IMR-90 (cell line): ENCODE measurements around the gene RPAP2. TPM values are rescaled to one million over a fixed set of nuclear protein-coding genes. Genes with fewer than 3 reads are reported as not detected.

ENCODE experiments used
- ATAC-seq: fragments of 200-7000 bp; cut with Tn5 transposase; 2 replicates; pipeline ENCODE4 v1.9.1; 2020; ENCODE audit warnings: low read depth, mild to moderate bottlenecking, moderate library complexity
- BruUV-seq: library from RNA; stranded (reverse); fragments of 400-500 nt; replicated peaks from 2 replicates; lab custom pipeline; 2021; lab: Mats Ljungman, UMichigan
- CTCF ChIA-PET: fragments of 300-600 bp; formaldehyde crosslinking; extraction: SDS; loops from one replicate; lab custom pipeline; 2021; ENCODE audit warnings: antibody characterized with exemption; lab: Yijun Ruan, JAX
- POLR2A ChIA-PET: fragments of 300-600 bp; sonication (Branson Sonifier 250); formaldehyde crosslinking; loops from one replicate; lab custom pipeline; 2022; ENCODE audit warnings: antibody characterized with exemption; ENCODE audit not compliant: unreplicated experiment; lab: Charles Lee
- DNase-seq: peaks from one replicate; pipeline ENCODE4 v3.0.0; 2013
- H2AFZ ChIP-seq: replicated peaks from 2 replicates; pipeline ENCODE3; 2013; ENCODE audit warnings: low read length, mild to moderate bottlenecking; ENCODE audit not compliant: poor library complexity
- H2AK5ac ChIP-seq: 2 replicates; pipeline ENCODE4 v1.6.1; 2013; ENCODE audit warnings: low read depth, low read length, inconsistent platforms
- H2AK9ac ChIP-seq: replicated peaks from 2 replicates; pipeline ENCODE3; 2013; ENCODE audit warnings: mild to moderate bottlenecking, low read depth, low read length, moderate library complexity; ENCODE audit not compliant: poor library complexity
- H2BK120ac ChIP-seq: 2 replicates; pipeline ENCODE4 v1.6.1; 2013; ENCODE audit warnings: low read depth, low read length, inconsistent platforms
- H2BK15ac ChIP-seq: 3 replicates; pipeline ENCODE4 v1.6.1; 2013; ENCODE audit warnings: low read depth, low read length, inconsistent platforms
- H2BK20ac ChIP-seq: 2 replicates; pipeline ENCODE4 v1.6.1; 2013; ENCODE audit warnings: low read depth, mild to moderate bottlenecking, inconsistent platforms, low read length, moderate library complexity
- H2BK5ac ChIP-seq: 2 replicates; pipeline ENCODE4 v1.6.1; 2013; ENCODE audit warnings: mild to moderate bottlenecking, low read depth, low read length, inconsistent platforms; ENCODE audit not compliant: poor library complexity, severe bottlenecking
- H3K14ac ChIP-seq: replicated peaks from 2 replicates; pipeline ENCODE4 v1.6.1; 2013; ENCODE audit warnings: low read depth, low read length, inconsistent platforms
- H3K18ac ChIP-seq: 2 replicates; pipeline ENCODE4 v1.6.1; 2013; ENCODE audit warnings: low read depth, low read length, control low read depth
- H3K23ac ChIP-seq: 2 replicates; pipeline ENCODE4 v1.6.1; 2013; ENCODE audit warnings: low read depth, low read length, inconsistent platforms
- H3K27ac ChIP-seq: 2 replicates; pipeline ENCODE4 v1.5.1; 2013; ENCODE audit warnings: mild to moderate bottlenecking, control low read depth, low read length; ENCODE audit not compliant: insufficient read depth
- H3K27me3 ChIP-seq: 2 replicates; pipeline ENCODE4 v1.6.1; 2013; ENCODE audit warnings: low read length; ENCODE audit not compliant: control insufficient read depth, insufficient read depth
- H3K36me3 ChIP-seq: 2 replicates; pipeline ENCODE4 v1.6.1; 2013; ENCODE audit warnings: low read length, mixed read lengths; ENCODE audit not compliant: control insufficient read depth, insufficient read depth
- H3K4ac ChIP-seq: 2 replicates; pipeline ENCODE4 v1.6.1; 2013; ENCODE audit warnings: low read depth, low read length, inconsistent platforms
- H3K4me1 ChIP-seq: 2 replicates; pipeline ENCODE4 v1.6.1; 2013; ENCODE audit warnings: low read length, mixed read lengths; ENCODE audit not compliant: control insufficient read depth, insufficient read depth
- H3K4me2 ChIP-seq: 2 replicates; pipeline ENCODE4 v1.6.1; 2013; ENCODE audit warnings: low read depth, mild to moderate bottlenecking, control low read depth, low read length, moderate library complexity
- H3K4me3 ChIP-seq: 2 replicates; pipeline ENCODE4 v1.5.1; 2013; ENCODE audit warnings: low read depth, mild to moderate bottlenecking, control low read depth, low read length, moderate library complexity; ENCODE audit not compliant: insufficient read depth
- H3K56ac ChIP-seq: 2 replicates; pipeline ENCODE4 v1.6.1; 2013; ENCODE audit warnings: low read length, inconsistent platforms; ENCODE audit not compliant: insufficient read depth; ENCODE audit errors: extremely low read depth
- H3K79me1 ChIP-seq, 2 experiments: 2 replicates each; pipeline ENCODE4 v1.6.1; 2013; ENCODE audit warnings: low read length in 2 of 2, inconsistent platforms in 1 of 2, low read depth in 1 of 2
- H3K9ac ChIP-seq: 2 replicates; pipeline ENCODE4 v1.6.1; 2013; ENCODE audit warnings: low read depth, low read length, control low read depth
- H3K9me1 ChIP-seq: 2 replicates; pipeline ENCODE4 v1.6.1; 2013; ENCODE audit warnings: low read length, inconsistent platforms; ENCODE audit not compliant: insufficient read depth
- H3K9me3 ChIP-seq: 2 replicates; pipeline ENCODE4 v1.6.1; 2013; ENCODE audit warnings: low read length; ENCODE audit not compliant: control insufficient read depth, insufficient read depth
- H4K20me1 ChIP-seq: 2 replicates; pipeline ENCODE4 v1.6.1; 2013; ENCODE audit warnings: low read length, inconsistent platforms; ENCODE audit not compliant: insufficient read depth
- H4K5ac ChIP-seq: 2 replicates; pipeline ENCODE4 v1.6.1; 2013; ENCODE audit warnings: mild to moderate bottlenecking, low read depth, low read length, control low read depth
- H4K8ac ChIP-seq, 2 experiments: 2 replicates each; pipeline ENCODE4 v1.6.1; 2013; ENCODE audit warnings: low read depth in 2 of 2, low read length in 2 of 2, control low read depth in 1 of 2, inconsistent platforms in 1 of 2
- H4K91ac ChIP-seq: 2 replicates; pipeline ENCODE4 v1.6.1; 2013; ENCODE audit warnings: low read depth, low read length, inconsistent platforms; ENCODE audit not compliant: insufficient read depth
- BHLHE40 ChIP-seq: fragments of 150-350 bp; IDR thresholded peaks from 2 replicates; pipeline ENCODE4 v1.6.1; 2016; ENCODE audit warnings: mild to moderate bottlenecking, low read depth, low read length
- CEBPB ChIP-seq: IDR thresholded peaks from 2 replicates; pipeline ENCODE4 v1.6.1; 2012; ENCODE audit warnings: low read depth, low read length, improper control_type of control experiment
- MAFK ChIP-seq: IDR thresholded peaks from 2 replicates; pipeline ENCODE4 v1.6.1; 2012; ENCODE audit warnings: low read depth, low read length, improper control_type of control experiment
- MAZ ChIP-seq: IDR thresholded peaks from 2 replicates; pipeline ENCODE4 v1.6.1; 2012; ENCODE audit warnings: low read depth, mild to moderate bottlenecking, low read length, improper control_type of control experiment, moderate library complexity, borderline replicate concordance
- NFE2L2 ChIP-seq: fragments of 150-350 bp; IDR thresholded peaks from 2 replicates; pipeline ENCODE4 v1.6.1; 2016; ENCODE audit warnings: low read depth, mild to moderate bottlenecking, low read length
- POLR2A ChIP-seq: IDR thresholded peaks from 2 replicates; pipeline ENCODE4 v1.6.1; 2012; ENCODE audit warnings: mild to moderate bottlenecking, low read depth, low read length
- RCOR1 ChIP-seq: IDR thresholded peaks from 2 replicates; pipeline ENCODE4 v1.6.1; 2012; ENCODE audit warnings: mild to moderate bottlenecking, low read length, improper control_type of control experiment; ENCODE audit not compliant: insufficient replicate concordance
- RFX5 ChIP-seq: IDR thresholded peaks from 2 replicates; pipeline ENCODE4 v1.8.0; 2012; ENCODE audit warnings: low read depth, mild to moderate bottlenecking, low read length, moderate library complexity
- WGBS, 2 experiments: methylation state at CpG; one replicate each; pipeline versions ENCODE4 v1.1.5 to v1.1.7; 2013; ENCODE audit warnings: missing lambda C conversion rate in 2 of 2; ENCODE audit not compliant: insufficient read length in 1 of 2; ENCODE audit errors: extremely low coverage in 2 of 2; 5-methylcytosine and 5-hydroxymethylcytosine counted together
- dilution Hi-C: fragments of 300-500 bp; cut with HindIII; formaldehyde crosslinking; loops from one replicate; pipeline ENCODE4 v1.14.3; 2018; ENCODE audit warnings: low sequenced_read_pairs; ENCODE audit not compliant: unreplicated experiment
- in situ Hi-C: fragments of 300-500 bp; cut with MboI; formaldehyde crosslinking; loops from 3 replicates; pipeline ENCODE4 v1.14.3; 2019; ENCODE audit warnings: low sequenced_read_pairs, inconsistent platforms, mixed read lengths
- intact Hi-C: fragments of 100-400 bp; cut with micrococcal nuclease; formaldehyde crosslinking; loops from 2 replicates; pipeline ENCODE4 v1.10.0; 2022
- polyA plus RNA-seq, 3 experiments: library from polyadenylated mRNA; depleted of rRNA; stranded (reverse); fragments of >200 nt; gene quantifications; 2 replicates each; pipeline ENCODE4 v1.2.3, GENCODE V29; 2012; ENCODE audit warnings: low replicate concordance in 1 of 3
- total RNA-seq: library from RNA; depleted of rRNA; stranded (reverse); fragments of >200 nt; gene quantifications from 2 replicates; pipeline ENCODE4 v1.2.3, GENCODE V29; 2012
- TF ChIP-seq, protein P1 (sequence below): fragments of 150-350 bp; IDR thresholded peaks from 2 replicates; pipeline ENCODE4 v1.6.1; 2017; ENCODE audit warnings: mild to moderate bottlenecking, antibody characterized with exemption, low read length, low read depth
- TF ChIP-seq, protein P2 (sequence below): conservative IDR thresholded peaks from 2 replicates; pipeline ENCODE4 v1.5.1; 2012; ENCODE audit warnings: mild to moderate bottlenecking, low read depth, low read length, improper control_type of control experiment

Gene RPAP2
- total and polyA plus RNA-seq, 2 of the 4 experiments (the other 2 are of a cell fraction): 7.1 to 13.6 TPM

DNA sequence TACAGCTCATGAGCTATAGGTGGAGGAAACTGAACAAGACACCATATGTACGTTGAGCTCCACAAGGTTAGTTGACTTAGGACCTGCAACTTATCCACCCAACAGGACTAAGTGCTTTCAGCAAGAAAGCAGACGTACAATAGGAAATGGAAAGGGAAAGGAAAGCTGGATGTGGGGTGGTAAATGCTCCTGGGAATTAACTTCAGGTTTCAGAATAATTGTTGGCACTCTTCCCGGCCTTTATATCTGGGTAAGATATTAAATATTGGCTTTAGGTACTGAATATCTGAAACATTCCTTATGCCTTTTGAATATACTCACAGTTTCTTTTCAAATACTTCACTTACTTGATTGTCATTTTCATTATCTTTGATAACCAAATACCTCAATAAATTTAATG is 36.3 kb upstream of the RPAP2 start:
- no CpG with 5 or more reads among the region's 3 CpGs for WGBS, 2 experiments
- no peak for ATAC-seq

More for the DNA sequence above, 36.3 kb upstream of the RPAP2 start:
- dilution Hi-C loops (no loop called here), in situ Hi-C loops (no loop called here), intact Hi-C loops (no loop called here)
- Histone ChIP-seq H4K8ac (no peak overlapping the region), H4K5ac (no peak overlapping the region), H3K9ac (no peak overlapping the region), H2BK15ac (no peak overlapping the region), H4K20me1 (no peaks in the 10 kb centered on the region; the same call in 1 of the 2 replicates), H2AK5ac (no peak overlapping the region), H2AFZ (no peak overlapping the region), H2BK5ac (no peak overlapping the region), H3K36me3 (peaks cover 7% of the 10 kb centered on the region), H4K91ac (no peak overlapping the region), H3K4me3 (no peak overlapping the region), H3K4me1 (no peaks in the 10 kb centered on the region), H3K4me2 (no peak overlapping the region), H3K9me1 (no peaks in the 10 kb centered on the region; the same call in 1 of the 2 replicates), H2BK20ac (no peak overlapping the region), H3K56ac (no peak overlapping the region), H2BK120ac (no peak overlapping the region), H3K14ac (no peak overlapping the region), H3K23ac (no peak overlapping the region), H3K27me3 (no peaks in the 10 kb centered on the region), H2AK9ac (no peak overlapping the region), H3K79me1 (no peaks in the 10 kb centered on the region), H3K18ac (no peak overlapping the region), H3K4ac (no peak overlapping the region), H3K9me3 (no peaks in the 10 kb centered on the region), H3K27ac (no peak overlapping the region)
- DNase-seq: no peak
- no TSS peak for BruUV-seq
- ChIA-PET CTCF (interaction anchor here (0.6 kb wide), 2 partner anchors 48 to 515 kb away, joined by 3 read pairs; no protein-coding TSS in a partner anchor), POLR2A (no interaction called here)
- TF ChIP-seq MAFK: no peak
- TF ChIP-seq BHLHE40: no peak
- TF ChIP-seq RFX5: no peak
- TF ChIP-seq POLR2A: no peak
- TF ChIP-seq CEBPB: no peak
- no peak for TF ChIP-seq MAZ
- TF ChIP-seq, protein P1, sequence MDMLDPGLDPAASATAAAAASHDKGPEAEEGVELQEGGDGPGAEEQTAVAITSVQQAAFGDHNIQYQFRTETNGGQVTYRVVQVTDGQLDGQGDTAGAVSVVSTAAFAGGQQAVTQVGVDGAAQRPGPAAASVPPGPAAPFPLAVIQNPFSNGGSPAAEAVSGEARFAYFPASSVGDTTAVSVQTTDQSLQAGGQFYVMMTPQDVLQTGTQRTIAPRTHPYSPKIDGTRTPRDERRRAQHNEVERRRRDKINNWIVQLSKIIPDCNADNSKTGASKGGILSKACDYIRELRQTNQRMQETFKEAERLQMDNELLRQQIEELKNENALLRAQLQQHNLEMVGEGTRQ: no peak
- no peak for TF ChIP-seq RCOR1
- TF ChIP-seq NFE2L2: no peak
- TF ChIP-seq, protein P2, sequence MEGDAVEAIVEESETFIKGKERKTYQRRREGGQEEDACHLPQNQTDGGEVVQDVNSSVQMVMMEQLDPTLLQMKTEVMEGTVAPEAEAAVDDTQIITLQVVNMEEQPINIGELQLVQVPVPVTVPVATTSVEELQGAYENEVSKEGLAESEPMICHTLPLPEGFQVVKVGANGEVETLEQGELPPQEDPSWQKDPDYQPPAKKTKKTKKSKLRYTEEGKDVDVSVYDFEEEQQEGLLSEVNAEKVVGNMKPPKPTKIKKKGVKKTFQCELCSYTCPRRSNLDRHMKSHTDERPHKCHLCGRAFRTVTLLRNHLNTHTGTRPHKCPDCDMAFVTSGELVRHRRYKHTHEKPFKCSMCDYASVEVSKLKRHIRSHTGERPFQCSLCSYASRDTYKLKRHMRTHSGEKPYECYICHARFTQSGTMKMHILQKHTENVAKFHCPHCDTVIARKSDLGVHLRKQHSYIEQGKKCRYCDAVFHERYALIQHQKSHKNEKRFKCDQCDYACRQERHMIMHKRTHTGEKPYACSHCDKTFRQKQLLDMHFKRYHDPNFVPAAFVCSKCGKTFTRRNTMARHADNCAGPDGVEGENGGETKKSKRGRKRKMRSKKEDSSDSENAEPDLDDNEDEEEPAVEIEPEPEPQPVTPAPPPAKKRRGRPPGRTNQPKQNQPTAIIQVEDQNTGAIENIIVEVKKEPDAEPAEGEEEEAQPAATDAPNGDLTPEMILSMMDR: no peak
